GM23338 (cell line): Measurements from ENCODE around the gene MTRR. TPM values are rescaled to one million over a fixed set of nuclear protein-coding genes. Genes with fewer than 3 reads are reported as not detected.

ENCODE experiments used
- ATAC-seq: fragments of 200-7000 bp; cut with Tn5 transposase; 3 replicates; pipeline ENCODE4 v1.9.1; 2020
- DNase-seq: peaks from one replicate; pipeline ENCODE4 v3.0.0-alpha.2; 2015; ENCODE audit warnings: low spot score
- H2AFZ ChIP-seq: fragments of 200-600 bp; sonication (generic); 2 replicates; pipeline ENCODE4 v1.8.0; 2016; ENCODE audit warnings: antibody characterized with exemption, mild to moderate bottlenecking, moderate library complexity
- H3F3A ChIP-seq: fragments of 200-600 bp; sonication (generic); replicated peaks from 2 replicates; pipeline ENCODE4 v1.8.0; 2017; ENCODE audit warnings: antibody characterized with exemption, mixed run types, low read depth
- H3K27ac ChIP-seq: fragments of 200-600 bp; sonication (generic); 2 replicates; pipeline ENCODE4 v1.6.1; 2016; ENCODE audit warnings: low read depth
- H3K27me3 ChIP-seq: fragments of 200-600 bp; sonication (generic); 2 replicates; pipeline ENCODE4 v1.8.0; 2016; ENCODE audit warnings: mild to moderate bottlenecking, mixed run types, moderate library complexity; ENCODE audit not compliant: insufficient read depth
- H3K36me3 ChIP-seq: fragments of 200-600 bp; sonication (generic); 2 replicates; pipeline ENCODE4 v1.8.0; 2016; ENCODE audit warnings: mild to moderate bottlenecking; ENCODE audit not compliant: insufficient read depth
- H3K4me1 ChIP-seq: fragments of 200-600 bp; sonication (generic); 2 replicates; pipeline ENCODE4 v1.8.0; 2016; ENCODE audit warnings: mild to moderate bottlenecking, moderate library complexity; ENCODE audit not compliant: insufficient read depth
- H3K4me2 ChIP-seq: fragments of 200-600 bp; sonication (generic); 2 replicates; pipeline ENCODE4 v1.7.1; 2017; ENCODE audit warnings: mixed run types
- H3K4me3 ChIP-seq: fragments of 200-600 bp; sonication (generic); 2 replicates; pipeline ENCODE4 v1.6.1; 2016; ENCODE audit warnings: mixed run types
- H3K79me2 ChIP-seq: fragments of 200-600 bp; sonication (generic); replicated peaks from 2 replicates; pipeline ENCODE4 v1.8.0; 2017; ENCODE audit warnings: mild to moderate bottlenecking; ENCODE audit not compliant: insufficient read depth
- H3K9me2 ChIP-seq: fragments of 200-600 bp; sonication (generic); 2 replicates; pipeline ENCODE4 v1.8.0; 2017; ENCODE audit not compliant: insufficient read depth
- H4K20me1 ChIP-seq: fragments of 200-600 bp; sonication (generic); replicated peaks from 2 replicates; pipeline ENCODE4 v1.8.0; 2017; ENCODE audit warnings: mild to moderate bottlenecking; ENCODE audit not compliant: insufficient read depth
- H3K27ac Mint-ChIP-seq: 2 replicates; pipeline ENCODE4 v1.8.0; 2020; ENCODE audit warnings: inconsistent platforms, mild to moderate bottlenecking, moderate library complexity, mixed read lengths
- H3K27me3 Mint-ChIP-seq: 3 replicates; pipeline ENCODE4 v1.8.0; 2022; ENCODE audit warnings: low read depth, mild to moderate bottlenecking, moderate library complexity, mixed read lengths, inconsistent platforms; ENCODE audit not compliant: insufficient read depth, poor library complexity
- H3K36me3 Mint-ChIP-seq: 3 replicates; pipeline ENCODE4 v1.8.0; 2021; ENCODE audit warnings: low read depth, mild to moderate bottlenecking, inconsistent platforms, moderate library complexity, mixed read lengths
- H3K4me1 Mint-ChIP-seq: 3 replicates; pipeline ENCODE4 v1.8.0; 2020; ENCODE audit warnings: mild to moderate bottlenecking, inconsistent platforms, mixed read lengths
- H3K4me3 Mint-ChIP-seq: 3 replicates; pipeline ENCODE4 v1.8.0; 2021; ENCODE audit warnings: moderate library complexity, mild to moderate bottlenecking, inconsistent platforms, mixed read lengths
- H3K9me3 Mint-ChIP-seq: 3 replicates; pipeline ENCODE4 v1.8.0; 2020; ENCODE audit warnings: moderate library complexity, mild to moderate bottlenecking, inconsistent platforms, mixed read lengths
- CREB1 ChIP-seq: fragments of 250-450 bp; sonication (Bioruptor Pico); IDR thresholded peaks from 2 replicates; pipeline ENCODE4 v1.5.0; 2020; ENCODE audit warnings: low read depth, mild to moderate bottlenecking, moderate library complexity
- CTCF ChIP-seq, 2 experiments: fragments of 200-600 bp in 1 of 2; sonication (generic) in 1 of 2; conservative IDR thresholded peaks; 2 replicates each; pipeline versions ENCODE4 v1.5.1 to v1.6.1; 2016 to 2017; ENCODE audit warnings: antibody characterized with exemption in 2 of 2, low read depth in 2 of 2, mild to moderate bottlenecking in 2 of 2, moderate library complexity in 1 of 2
- ETS1 ChIP-seq: IDR thresholded peaks from 2 replicates; pipeline ENCODE4 v1.6.1; 2016; ENCODE audit warnings: antibody characterized with exemption
- EZH2 ChIP-seq: fragments of 200-600 bp; sonication (generic); IDR thresholded peaks from one replicate; pipeline ENCODE4 v1.8.0; 2017; ENCODE audit warnings: antibody characterized with exemption, mild to moderate bottlenecking, low read depth; ENCODE audit not compliant: unreplicated experiment
- EZH2phosphoT487 ChIP-seq: fragments of 200-600 bp; sonication (generic); IDR thresholded peaks from one replicate; pipeline ENCODE4 v1.8.1; 2018; ENCODE audit warnings: antibody characterized with exemption; ENCODE audit not compliant: unreplicated experiment
- JUNB ChIP-seq: IDR thresholded peaks from one replicate; pipeline ENCODE4 v1.6.1; 2016; ENCODE audit warnings: antibody characterized with exemption; ENCODE audit not compliant: unreplicated experiment
- NANOG ChIP-seq: IDR thresholded peaks from 2 replicates; pipeline ENCODE4 v1.6.1; 2016; ENCODE audit warnings: antibody characterized with exemption, borderline replicate concordance
- POLR2AphosphoS5 ChIP-seq: IDR thresholded peaks from 2 replicates; pipeline ENCODE4 v1.6.1; 2016; ENCODE audit warnings: antibody characterized with exemption, low read depth
- REST ChIP-seq: IDR thresholded peaks from one replicate; pipeline ENCODE4 v1.6.1; 2018; ENCODE audit warnings: antibody characterized with exemption; ENCODE audit not compliant: unreplicated experiment
- STAT1 ChIP-seq: IDR thresholded peaks from one replicate; pipeline ENCODE4 v1.6.1; 2016; ENCODE audit warnings: antibody characterized with exemption; ENCODE audit not compliant: unreplicated experiment
- ZNF114 ChIP-seq: fragments of 250-450 bp; sonication (Bioruptor Pico); IDR thresholded peaks from 2 replicates; pipeline ENCODE4 v1.5.0; 2020; ENCODE audit warnings: mild to moderate bottlenecking, moderate library complexity
- ZNF331 ChIP-seq: fragments of 250-450 bp; sonication (Bioruptor Pico); IDR thresholded peaks from 2 replicates; pipeline ENCODE4 v1.5.0; 2020; ENCODE audit warnings: low read depth, mild to moderate bottlenecking, moderate library complexity
- ZNF462 ChIP-seq: fragments of 250-450 bp; sonication (Bioruptor Pico); IDR thresholded peaks from 2 replicates; pipeline ENCODE4 v1.5.0; 2020; ENCODE audit warnings: mild to moderate bottlenecking, moderate library complexity
- polyA plus RNA-seq: library from polyadenylated mRNA; unstranded; fragments of >200 nt; fragmentation: Nextera tagmentation; extraction: Ambion mirVana; gene quantifications from 2 replicates; pipeline ENCODE4 v1.2.1, GENCODE V29; 2016
- total RNA-seq: library from RNA; depleted of rRNA; stranded (reverse); fragments of >200 nt; shearing (Covaris generic); gene quantifications from 2 replicates; pipeline ENCODE4 v1.2.3, GENCODE V29; 2014

The MTRR gene
- total and polyA plus RNA-seq, 2 experiments from 2014 or later = 16.5 to 55.9 TPM

- Histone ChIP-seq H3F3A (no peaks in the 10 kb centered on the region), H3K4me3 (no peak overlapping the region), H3K4me2 (no peak overlapping the region), H2AFZ (no peak overlapping the region), H3K79me2 (peaks cover 63% of the 10 kb centered on the region), H4K20me1 (peaks cover 32% of the 10 kb centered on the region), H3K36me3 (peaks cover 47% of the 10 kb centered on the region; the same call in 1 of the 2 replicates), H3K4me1 (no peaks in the 10 kb centered on the region), H3K27ac (no peak overlapping the region), H3K9me2 (no peaks in the 10 kb centered on the region), H3K27me3 (no peaks in the 10 kb centered on the region)
- Mint-ChIP-seq H3K27ac (no peak overlapping the region), H3K4me3 (no peak overlapping the region), H3K9me3 (no peaks in the 10 kb centered on the region), H3K4me1 (peaks cover 4% of the 10 kb centered on the region; the same call in 1 of the 3 replicates), H3K27me3 (no peaks in the 10 kb centered on the region), H3K36me3 (peaks cover 67% of the 10 kb centered on the region)
- no peak for DNase-seq
- TF ChIP-seq EZH2phosphoT487 (no peak), ZNF462 (CRISPR knock-in tag) (no peak), ZNF114 (no peak), NANOG (no peak), JUNB (no peak), CTCF (conservative IDR thresholded peaks at IDR 0.05; ENCODE audit: low read depth in 2 of 2) (no peak), ETS1 (no peak), STAT1 (no peak), EZH2 (no peak), CREB1 (no peak), REST (no peak), POLR2AphosphoS5 (no peak), ZNF331 (CRISPR knock-in tag) (no peak)
- no peak for ATAC-seq
These were observed 7.9 kb downstream of the MTRR start for GRCh38 chr5:7876867-7877266.
